Mammary epithelial cell (primary cell): Measurements from ENCODE around the gene KRTAP12-3.
"Not testable (repeated sequence)": the region's sequence is repeated elsewhere in the genome, so short reads cannot be mapped to it uniquely, and the experiment has no call there.

ENCODE experiments used
- EZH2 ChIP-seq: IDR thresholded peaks from 2 replicates; pipeline ENCODE4 v1.6.1; 2012; ENCODE audit warnings: low read length, inconsistent platforms, borderline replicate concordance
- TF ChIP-seq, protein P1 (sequence below), 2 donors: IDR thresholded peaks in 1 of 2; conservative IDR thresholded peaks in 1 of 2; 2 replicates each; pipeline ENCODE4 v1.5.1; 2011 to 2012; ENCODE audit warnings: inconsistent platforms in 2 of 2, low read length in 2 of 2, mild to moderate bottlenecking in 2 of 2, control low read depth in 1 of 2, low read depth in 1 of 2; ENCODE audit not compliant: insufficient read depth in 1 of 2; ENCODE audit errors: extremely low read depth in 1 of 2

DNA sequence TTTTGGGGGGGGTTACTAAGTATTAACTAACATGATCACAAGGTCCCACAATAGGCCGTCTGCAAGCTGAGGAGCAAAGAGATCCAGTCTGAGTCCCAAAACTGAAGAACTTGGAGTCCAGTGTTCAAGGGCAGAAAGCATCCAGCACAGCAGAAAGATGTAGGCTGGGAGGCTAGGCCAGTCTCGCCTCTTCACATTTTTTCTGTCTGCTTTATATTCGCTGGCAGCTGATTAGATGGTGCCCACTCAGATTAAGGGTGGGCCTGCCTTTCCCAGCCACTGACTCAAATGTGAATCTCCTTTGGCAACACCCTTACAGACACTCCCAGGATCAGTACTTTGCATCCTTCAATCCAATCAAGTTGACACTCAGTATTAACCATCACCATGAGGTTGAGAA lies 32.0 kb downstream of the KRTAP12-3 start:
- TF ChIP-seq, protein P1, sequence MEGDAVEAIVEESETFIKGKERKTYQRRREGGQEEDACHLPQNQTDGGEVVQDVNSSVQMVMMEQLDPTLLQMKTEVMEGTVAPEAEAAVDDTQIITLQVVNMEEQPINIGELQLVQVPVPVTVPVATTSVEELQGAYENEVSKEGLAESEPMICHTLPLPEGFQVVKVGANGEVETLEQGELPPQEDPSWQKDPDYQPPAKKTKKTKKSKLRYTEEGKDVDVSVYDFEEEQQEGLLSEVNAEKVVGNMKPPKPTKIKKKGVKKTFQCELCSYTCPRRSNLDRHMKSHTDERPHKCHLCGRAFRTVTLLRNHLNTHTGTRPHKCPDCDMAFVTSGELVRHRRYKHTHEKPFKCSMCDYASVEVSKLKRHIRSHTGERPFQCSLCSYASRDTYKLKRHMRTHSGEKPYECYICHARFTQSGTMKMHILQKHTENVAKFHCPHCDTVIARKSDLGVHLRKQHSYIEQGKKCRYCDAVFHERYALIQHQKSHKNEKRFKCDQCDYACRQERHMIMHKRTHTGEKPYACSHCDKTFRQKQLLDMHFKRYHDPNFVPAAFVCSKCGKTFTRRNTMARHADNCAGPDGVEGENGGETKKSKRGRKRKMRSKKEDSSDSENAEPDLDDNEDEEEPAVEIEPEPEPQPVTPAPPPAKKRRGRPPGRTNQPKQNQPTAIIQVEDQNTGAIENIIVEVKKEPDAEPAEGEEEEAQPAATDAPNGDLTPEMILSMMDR (conservative IDR thresholded peaks at IDR 0.05 in 1 of 2, IDR thresholded peaks at IDR 0.05 in 1 of 2; ENCODE audit: extremely low read depth in 1 of 2, insufficient read depth in 1 of 2, low read depth in 1 of 2, low read length in 2 of 2): not testable (repeated sequence)
- TF ChIP-seq EZH2: not testable (repeated sequence)
